HepG2 (cell line): Measurements from ENCODE around the gene C1S. TPM values are rescaled to one million over a fixed set of nuclear protein-coding genes. Genes with fewer than 3 reads are reported as not detected.

ENCODE experiments used
- CTCF ChIP-seq: sonication (generic); formaldehyde crosslinking; IDR thresholded peaks from 2 replicates; pipeline ENCODE4 v1.5.0; 2020; ENCODE audit warnings: mild to moderate bottlenecking, missing genetic modification reagents, moderate library complexity
- EP300 ChIP-seq, 3 experiments: sonication (generic) in 1 of 3; formaldehyde crosslinking in 1 of 3; IDR thresholded peaks; 2 replicates each; pipeline versions ENCODE4 v1.5.1 to v1.6.1; 2011 to 2020; ENCODE audit warnings: low read depth in 2 of 3, low read length in 2 of 3, borderline replicate concordance in 1 of 3, improper control_type of control experiment in 1 of 3, mild to moderate bottlenecking in 1 of 3, missing genetic modification reagents in 1 of 3, moderate library complexity in 1 of 3
- HHEX ChIP-seq: IDR thresholded peaks from 2 replicates; pipeline ENCODE4 v1.6.1; 2016; ENCODE audit warnings: control low read depth
- HMG20A ChIP-seq: IDR thresholded peaks from 2 replicates; pipeline ENCODE4 v1.6.1; 2016; ENCODE audit warnings: borderline replicate concordance
- JUN ChIP-seq: sonication (generic); formaldehyde crosslinking; IDR thresholded peaks from 2 replicates; pipeline ENCODE4 v1.4.0; 2020; ENCODE audit warnings: mild to moderate bottlenecking, missing genetic modification reagents
- TBP ChIP-seq: sonication (generic); formaldehyde crosslinking; IDR thresholded peaks from 2 replicates; pipeline ENCODE4 v1.5.0; 2020; ENCODE audit warnings: missing genetic modification reagents
- THAP7 ChIP-seq: sonication (generic); formaldehyde crosslinking; IDR thresholded peaks from 2 replicates; pipeline ENCODE4 v1.8.1; 2023; ENCODE audit warnings: mild to moderate bottlenecking, missing genetic modification reagents
- THYN1 ChIP-seq: sonication (generic); formaldehyde crosslinking; IDR thresholded peaks from 2 replicates; pipeline ENCODE4 v1.8.1; 2023; ENCODE audit warnings: low read depth, mild to moderate bottlenecking, moderate library complexity, missing genetic modification reagents, borderline replicate concordance
- U2AF1 ChIP-seq: fragments of 200-400 bp; formaldehyde crosslinking; optimal IDR thresholded peaks from 2 replicates; pipeline ENCODE3; 2017; ENCODE audit warnings: mild to moderate bottlenecking, low read depth, low read length
- ZBTB21 ChIP-seq: sonication (generic); formaldehyde crosslinking; IDR thresholded peaks from 2 replicates; pipeline ENCODE4 v1.4.0; 2020; ENCODE audit warnings: missing genetic modification reagents
- ZC3H4 ChIP-seq: sonication (generic); formaldehyde crosslinking; IDR thresholded peaks from 2 replicates; pipeline ENCODE4 v1.4.0; 2020; ENCODE audit warnings: missing genetic modification reagents, borderline replicate concordance
- ZFP1 ChIP-seq: IDR thresholded peaks from 2 replicates; pipeline ENCODE4 v1.6.1; 2016
- ZNF121 ChIP-seq: sonication (generic); formaldehyde crosslinking; IDR thresholded peaks from 2 replicates; pipeline ENCODE4 v1.5.0; 2020; ENCODE audit warnings: mild to moderate bottlenecking, missing genetic modification reagents
- ZNF556 ChIP-seq: sonication (generic); formaldehyde crosslinking; IDR thresholded peaks from 2 replicates; pipeline ENCODE4 v1.4.0; 2020; ENCODE audit warnings: mild to moderate bottlenecking, missing genetic modification reagents, borderline replicate concordance
- ZNF570 ChIP-seq: sonication (generic); formaldehyde crosslinking; IDR thresholded peaks from 2 replicates; pipeline ENCODE4 v1.4.0; 2020; ENCODE audit warnings: mild to moderate bottlenecking, missing genetic modification reagents, borderline replicate concordance
- ZNF773 ChIP-seq: sonication (generic); formaldehyde crosslinking; IDR thresholded peaks from 2 replicates; pipeline ENCODE4 v1.4.0; 2020; ENCODE audit warnings: missing genetic modification reagents, borderline replicate concordance
- ZNF776 ChIP-seq: sonication (generic); formaldehyde crosslinking; IDR thresholded peaks from 2 replicates; pipeline ENCODE4 v1.4.0; 2020; ENCODE audit warnings: mild to moderate bottlenecking, missing genetic modification reagents
- polyA plus RNA-seq, 8 experiments: library from polyadenylated mRNA; depleted of rRNA in 3 of 8; stranded (reverse) in 7 of 8; unstranded in 1 of 8; fragments of >200 nt; fragmentation: Illumina TruSeq in 4 of 8; extraction: Trizol in 4 of 8; gene quantifications; 2 replicates each; pipeline versions ENCODE4 v1.2.1 to v1.2.3, GENCODE V29; 2011 to 2016; ENCODE audit warnings: low read depth in 4 of 8, missing spikeins in 1 of 8, mixed read lengths in 1 of 8; ENCODE audit not compliant: insufficient read depth in 1 of 8
- total RNA-seq, 5 experiments: library from RNA; depleted of rRNA; stranded (reverse); fragments of >200 nt; fragmentation: Illumina TruSeq; extraction: Trizol; gene quantifications; 2 replicates each; pipeline ENCODE4 v1.2.3, GENCODE V29; 2016; ENCODE audit warnings: low read depth in 1 of 5
- TF ChIP-seq, protein P1 (sequence below): sonication (generic); formaldehyde crosslinking; IDR thresholded peaks from 2 replicates; pipeline ENCODE4 v1.8.1; 2022; ENCODE audit warnings: mild to moderate bottlenecking, missing genetic modification reagents
- TF ChIP-seq, protein P2 (sequence below): sonication (generic); formaldehyde crosslinking; IDR thresholded peaks from 2 replicates; pipeline ENCODE4 v1.4.0; 2020; ENCODE audit warnings: missing genetic modification reagents; ENCODE audit errors: not compliant biosample characterization
- TF ChIP-seq, protein P3 (sequence below): sonication (generic); formaldehyde crosslinking; IDR thresholded peaks from 2 replicates; pipeline ENCODE4 v1.8.0; 2022; ENCODE audit warnings: mild to moderate bottlenecking, missing genetic modification reagents; ENCODE audit not compliant: insufficient replicate concordance

C1S gene
- total and polyA plus RNA-seq, 2 of the 13 experiments (the other 11 are each of a cell fraction or from before 2014, with no cell fraction given): 14.5 to 18.2 TPM

- TF ChIP-seq CTCF (peak; percentile 87), HHEX (CRISPR knock-in tag) (no peak), ZFP1 (CRISPR knock-in tag) (peak; percentile 63; the same call in 1 of the 2 replicates), ZNF121 (no peak), THYN1 (no peak), ZNF556 (CRISPR knock-in tag) (peak; percentile 85; the same call in 1 of the 2 replicates), EP300 (IDR thresholded peaks at IDR 0.05; ENCODE audit: low read depth in 2 of 2, low read length in 2 of 2) (peak in 1 of 2 experiments; percentile 34; a peak in 1 of 4 replicates), EP300 (CRISPR knock-in tag; IDR thresholded peaks at IDR 0.05; ENCODE audit: borderline replicate concordance) (no peak), JUN (CRISPR knock-in tag) (no peak), ZBTB21 (no peak), HMG20A (CRISPR knock-in tag) (peak; percentile 16; the same call in 1 of the 2 replicates), ZNF570 (no peak), TBP (no peak), ZC3H4 (CRISPR knock-in tag) (no peak), ZNF776 (CRISPR knock-in tag) (no peak), ZNF773 (CRISPR knock-in tag) (no peak), THAP7 (0 out of 2 replicates have a peak, but pooled peaks have one; percentile 60), U2AF1 (no peak)
- TF ChIP-seq, protein P1, sequence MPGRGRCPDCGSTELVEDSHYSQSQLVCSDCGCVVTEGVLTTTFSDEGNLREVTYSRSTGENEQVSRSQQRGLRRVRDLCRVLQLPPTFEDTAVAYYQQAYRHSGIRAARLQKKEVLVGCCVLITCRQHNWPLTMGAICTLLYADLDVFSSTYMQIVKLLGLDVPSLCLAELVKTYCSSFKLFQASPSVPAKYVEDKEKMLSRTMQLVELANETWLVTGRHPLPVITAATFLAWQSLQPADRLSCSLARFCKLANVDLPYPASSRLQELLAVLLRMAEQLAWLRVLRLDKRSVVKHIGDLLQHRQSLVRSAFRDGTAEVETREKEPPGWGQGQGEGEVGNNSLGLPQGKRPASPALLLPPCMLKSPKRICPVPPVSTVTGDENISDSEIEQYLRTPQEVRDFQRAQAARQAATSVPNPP (CRISPR knock-in tag): no peak
- TF ChIP-seq, protein P2, sequence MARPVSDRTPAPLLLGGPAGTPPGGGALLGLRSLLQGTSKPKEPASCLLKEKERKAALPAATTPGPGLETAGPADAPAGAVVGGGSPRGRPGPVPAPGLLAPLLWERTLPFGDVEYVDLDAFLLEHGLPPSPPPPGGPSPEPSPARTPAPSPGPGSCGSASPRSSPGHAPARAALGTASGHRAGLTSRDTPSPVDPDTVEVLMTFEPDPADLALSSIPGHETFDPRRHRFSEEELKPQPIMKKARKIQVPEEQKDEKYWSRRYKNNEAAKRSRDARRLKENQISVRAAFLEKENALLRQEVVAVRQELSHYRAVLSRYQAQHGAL: no peak
- TF ChIP-seq, protein P3, sequence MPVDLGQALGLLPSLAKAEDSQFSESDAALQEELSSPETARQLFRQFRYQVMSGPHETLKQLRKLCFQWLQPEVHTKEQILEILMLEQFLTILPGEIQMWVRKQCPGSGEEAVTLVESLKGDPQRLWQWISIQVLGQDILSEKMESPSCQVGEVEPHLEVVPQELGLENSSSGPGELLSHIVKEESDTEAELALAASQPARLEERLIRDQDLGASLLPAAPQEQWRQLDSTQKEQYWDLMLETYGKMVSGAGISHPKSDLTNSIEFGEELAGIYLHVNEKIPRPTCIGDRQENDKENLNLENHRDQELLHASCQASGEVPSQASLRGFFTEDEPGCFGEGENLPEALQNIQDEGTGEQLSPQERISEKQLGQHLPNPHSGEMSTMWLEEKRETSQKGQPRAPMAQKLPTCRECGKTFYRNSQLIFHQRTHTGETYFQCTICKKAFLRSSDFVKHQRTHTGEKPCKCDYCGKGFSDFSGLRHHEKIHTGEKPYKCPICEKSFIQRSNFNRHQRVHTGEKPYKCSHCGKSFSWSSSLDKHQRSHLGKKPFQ: peak; percentile 24
These were observed 42.0 kb upstream of the C1S start, which contains the start of gene LPCAT3 (continued) for GRCh38 chr12:7018350-7019042.
